Hepatic stellate cell (primary cell): ENCODE data around the gene ROBO2.

Experiments used
- DNase-seq: peaks from one replicate; pipeline ENCODE4 v3.0.0; 2011; ENCODE audit warnings: low spot score

ROBO2 gene

DNA sequence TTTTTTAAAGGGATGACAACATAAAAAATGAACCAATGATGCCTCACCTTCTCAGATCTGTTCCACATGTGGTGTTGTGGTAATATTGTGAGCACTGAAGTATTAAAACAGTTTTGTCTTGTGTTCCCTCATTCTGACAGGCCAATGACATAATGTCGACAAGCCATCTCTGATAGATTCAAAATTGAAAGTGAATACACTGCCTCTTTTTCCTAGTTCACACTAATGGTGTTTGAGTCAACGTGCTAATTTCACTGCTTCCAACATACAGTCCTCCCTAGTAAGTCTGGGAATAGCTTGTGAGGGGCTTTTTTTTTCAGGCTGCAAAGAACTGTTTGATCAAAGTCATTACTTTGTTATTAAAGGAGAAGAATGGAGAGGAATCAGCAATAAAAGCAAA is 82.8 kb downstream of the ROBO2 start:
- DNase-seq: no peak

DNA sequence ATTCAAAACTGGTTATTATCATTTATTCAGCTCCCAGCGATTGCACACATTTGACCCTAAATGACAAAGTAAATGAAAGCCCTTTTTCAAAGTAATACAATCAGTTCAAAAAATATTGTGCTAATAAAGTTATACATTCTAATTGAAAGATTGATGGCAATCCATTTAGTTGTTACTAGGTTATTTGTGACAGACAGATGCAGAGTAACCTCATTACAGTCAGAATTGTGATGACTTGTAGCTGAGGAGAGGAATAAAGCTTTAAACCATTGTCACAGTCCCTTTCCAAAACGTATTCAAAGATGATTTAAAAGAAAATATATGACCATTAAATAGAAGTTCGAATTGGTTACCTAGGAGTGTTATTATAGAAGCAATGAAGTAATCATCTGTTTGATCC is 86.1 kb downstream of the ROBO2 start:
- DNase-seq: no peak

DNA sequence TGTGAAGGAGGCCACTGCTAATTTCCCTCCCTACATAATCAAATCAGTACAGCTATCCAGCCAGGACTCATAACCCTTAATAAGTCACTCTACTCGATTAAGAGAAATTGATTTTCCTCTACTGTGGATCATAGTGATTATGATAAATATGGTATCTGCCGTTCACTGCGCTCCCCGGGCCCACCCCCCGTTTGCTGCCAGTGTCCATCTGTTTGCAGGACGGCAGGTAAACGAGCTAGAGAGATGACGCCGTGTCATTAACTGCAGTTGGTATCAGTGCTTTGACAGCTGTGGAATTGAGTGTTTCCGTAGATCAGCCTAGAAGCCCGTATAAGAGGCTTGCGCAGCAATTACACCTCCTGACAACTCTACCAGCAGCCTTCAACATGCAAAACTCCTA is 94.9 kb downstream of the ROBO2 start:
- DNase-seq: no peak

DNA sequence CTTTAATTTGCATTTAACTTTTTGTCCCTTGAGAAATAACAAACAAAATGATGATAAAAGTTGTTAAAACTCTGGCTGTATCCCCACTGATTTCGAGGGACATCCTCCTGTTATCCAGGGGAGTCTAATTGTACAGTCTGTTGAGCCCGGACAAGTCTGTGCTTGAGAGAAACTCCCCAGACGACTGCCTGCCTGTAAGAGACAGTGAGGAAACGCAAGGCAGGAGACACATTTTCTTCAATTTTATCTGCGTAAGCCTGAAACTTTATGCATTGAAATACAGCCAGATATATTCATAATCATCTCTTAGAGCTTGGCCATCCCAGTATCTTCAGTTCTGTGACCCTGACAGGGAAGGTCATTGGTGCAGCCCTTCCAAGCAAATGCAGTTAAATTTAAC is 97.7 kb downstream of the ROBO2 start:
- no peak for DNase-seq

DNA sequence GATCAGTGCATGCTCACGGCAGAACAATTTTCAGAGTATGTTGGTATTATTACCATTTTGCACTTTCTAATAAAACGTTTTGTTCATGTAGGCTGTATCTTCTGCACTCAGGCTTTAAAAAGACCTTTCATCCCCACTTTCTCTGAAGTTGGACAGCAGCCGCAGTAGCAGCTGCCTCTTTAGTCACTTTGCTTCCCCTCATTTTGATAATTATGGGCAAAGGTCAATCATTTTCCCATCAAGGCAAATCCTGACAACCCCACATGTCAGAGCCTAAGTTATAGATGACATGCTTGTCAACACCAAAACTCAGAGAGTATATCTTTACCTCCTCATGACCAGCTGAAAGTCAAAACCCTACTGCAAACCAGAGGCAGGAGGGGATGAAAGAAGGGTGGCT is 99.7 kb downstream of the ROBO2 start:
- DNase-seq: no peak

DNA sequence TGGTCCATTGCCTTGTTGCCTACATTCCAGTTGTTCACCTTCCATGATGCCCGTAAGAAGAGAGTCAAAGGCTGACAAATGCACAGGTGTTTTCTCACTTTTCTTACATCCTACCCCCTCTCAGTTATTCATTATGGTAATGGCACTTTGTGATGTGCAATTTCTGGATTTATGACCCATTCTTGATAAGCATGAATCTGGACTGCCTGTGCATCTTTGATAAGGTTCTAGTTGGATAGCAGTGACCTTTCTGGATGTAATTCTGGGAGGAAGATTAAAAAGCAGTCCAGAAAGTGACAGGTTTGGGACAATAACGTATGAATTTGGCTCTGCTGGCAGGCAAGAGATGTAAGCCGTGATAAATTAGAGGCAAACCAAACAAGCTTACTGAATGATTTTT is 101.5 kb downstream of the ROBO2 start:
- DNase-seq: no peak

DNA sequence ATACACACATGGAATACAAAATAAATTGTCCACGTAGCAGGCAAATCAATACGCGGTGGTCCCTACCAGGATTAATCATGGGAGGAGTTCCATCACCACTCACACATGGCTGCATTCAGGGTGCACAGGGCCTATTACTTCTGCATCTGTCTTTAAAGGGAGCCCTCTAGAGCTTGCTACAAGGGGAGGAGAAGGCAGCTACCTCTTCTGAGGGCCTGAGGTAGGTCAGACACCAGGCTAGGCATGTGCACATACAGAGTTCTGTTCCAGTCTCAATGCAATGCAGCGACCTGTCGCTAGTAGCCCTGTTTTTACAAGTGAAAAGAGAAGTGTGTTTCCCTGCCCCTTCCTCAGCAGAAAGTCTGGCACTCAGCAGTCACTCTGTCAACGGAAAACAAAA is 102.7 kb downstream of the ROBO2 start:
- DNase-seq: no peak

DNA sequence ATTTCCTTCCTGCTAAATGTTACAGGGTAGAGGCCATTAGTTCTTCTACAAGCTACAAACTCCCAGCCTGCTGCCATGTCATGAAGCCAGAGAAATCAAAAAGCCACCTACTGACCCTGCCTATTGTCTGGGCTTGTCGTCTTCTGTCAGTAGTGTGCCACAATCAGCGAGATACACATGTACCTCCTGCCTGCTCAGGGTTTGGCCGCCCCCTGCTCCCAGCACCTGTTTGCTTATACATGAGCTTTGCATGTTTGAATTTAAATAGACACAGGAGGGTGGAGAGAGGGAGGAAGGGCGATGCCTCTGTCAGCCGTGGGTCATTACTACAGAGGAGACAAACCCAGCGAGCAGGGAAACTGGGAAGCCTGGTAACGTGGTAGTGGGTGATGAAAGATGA is 106.1 kb downstream of the ROBO2 start:
- no peak for DNase-seq

DNA sequence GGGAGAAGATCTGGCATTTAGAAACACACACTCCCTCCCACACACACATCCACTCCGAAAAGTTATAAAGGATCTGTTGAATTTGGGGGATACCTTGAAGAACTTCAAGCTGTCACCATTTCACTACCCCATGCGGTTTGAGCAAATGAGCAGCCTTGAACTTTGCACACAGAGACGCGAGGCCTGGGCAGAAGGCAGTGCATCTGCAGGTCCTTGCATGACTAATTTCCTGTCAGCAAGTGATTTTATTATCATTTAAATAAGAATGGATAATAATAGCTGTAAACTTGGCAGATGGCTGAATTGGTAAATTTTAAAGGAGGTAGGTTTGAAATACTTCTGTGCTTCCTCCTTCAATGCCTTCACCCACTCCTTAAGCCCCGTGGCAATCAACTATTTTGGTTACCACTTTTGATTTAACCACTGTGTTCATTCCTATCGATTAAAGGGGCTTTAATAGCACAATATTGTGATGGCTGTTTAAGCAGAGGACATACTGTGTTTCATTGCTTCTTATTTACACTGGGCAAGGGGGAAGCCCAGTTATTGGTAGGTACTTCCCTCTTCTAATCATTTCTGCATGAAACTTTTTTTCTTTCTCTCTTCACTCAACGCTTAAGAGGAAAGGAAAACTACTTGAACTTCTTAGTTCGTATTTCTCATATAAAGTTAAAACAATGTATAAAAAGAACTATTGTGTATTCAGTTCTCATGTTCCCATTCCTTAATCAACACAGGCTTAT is 108.1 kb downstream of the ROBO2 start:
- DNase-seq: no peak

DNA sequence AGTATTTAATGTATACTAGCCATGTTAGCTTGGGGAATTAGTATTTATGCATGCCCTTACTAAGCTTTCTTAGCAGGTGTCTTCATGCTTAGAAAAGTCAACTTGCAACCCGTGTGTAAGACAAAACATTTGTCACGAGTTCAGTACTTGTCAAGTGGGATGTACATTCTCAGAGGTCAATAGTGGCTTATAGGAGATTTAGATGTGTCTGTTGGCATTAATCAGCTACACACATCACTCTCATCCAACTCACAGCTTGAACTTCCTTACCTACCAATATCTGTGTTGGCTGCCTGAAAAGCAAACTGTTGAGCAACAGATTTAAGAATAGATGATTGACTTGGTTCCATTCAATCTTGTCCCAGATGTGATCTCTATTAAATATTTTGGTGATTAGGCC is 109.5 kb downstream of the ROBO2 start:
- DNase-seq: no peak

DNA sequence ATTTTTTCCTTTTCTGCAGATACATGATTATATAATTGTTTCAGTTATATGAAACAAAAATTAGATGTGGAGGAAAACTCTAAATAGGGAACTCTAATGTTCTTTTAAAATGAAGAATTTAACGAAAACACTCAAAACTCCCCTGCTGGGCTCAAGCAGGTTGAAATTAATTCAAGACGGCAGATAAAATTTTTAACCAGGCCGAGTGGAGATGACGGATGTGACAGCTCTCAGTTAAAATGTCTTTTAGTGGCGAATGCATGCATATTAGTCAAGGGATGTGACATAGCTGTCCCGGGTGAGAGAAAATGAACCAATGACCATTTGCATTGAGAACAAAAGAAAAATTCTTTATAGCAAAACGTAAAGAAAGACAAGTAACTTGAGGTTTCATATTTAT is 110.1 kb downstream of the ROBO2 start:
- no peak for DNase-seq

DNA sequence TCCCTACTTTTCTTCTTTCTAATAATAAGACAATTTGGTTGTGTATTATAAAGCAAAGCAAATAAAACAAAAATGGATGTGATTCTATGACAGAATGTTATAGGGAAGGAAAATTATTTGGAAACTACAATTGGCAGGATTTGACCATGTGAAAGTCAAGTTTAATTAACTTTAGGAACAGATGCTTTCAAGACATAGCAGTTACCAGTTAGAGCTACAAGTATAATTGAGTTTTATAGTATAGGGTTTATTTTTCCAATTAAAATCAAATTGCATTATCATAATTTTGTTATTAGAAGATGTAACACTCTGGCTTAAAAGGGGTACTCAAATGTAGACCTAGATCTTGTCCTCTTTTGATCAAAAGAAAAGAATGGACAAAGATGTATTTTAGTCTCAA is 110.9 kb downstream of the ROBO2 start:
- no peak for DNase-seq

DNA sequence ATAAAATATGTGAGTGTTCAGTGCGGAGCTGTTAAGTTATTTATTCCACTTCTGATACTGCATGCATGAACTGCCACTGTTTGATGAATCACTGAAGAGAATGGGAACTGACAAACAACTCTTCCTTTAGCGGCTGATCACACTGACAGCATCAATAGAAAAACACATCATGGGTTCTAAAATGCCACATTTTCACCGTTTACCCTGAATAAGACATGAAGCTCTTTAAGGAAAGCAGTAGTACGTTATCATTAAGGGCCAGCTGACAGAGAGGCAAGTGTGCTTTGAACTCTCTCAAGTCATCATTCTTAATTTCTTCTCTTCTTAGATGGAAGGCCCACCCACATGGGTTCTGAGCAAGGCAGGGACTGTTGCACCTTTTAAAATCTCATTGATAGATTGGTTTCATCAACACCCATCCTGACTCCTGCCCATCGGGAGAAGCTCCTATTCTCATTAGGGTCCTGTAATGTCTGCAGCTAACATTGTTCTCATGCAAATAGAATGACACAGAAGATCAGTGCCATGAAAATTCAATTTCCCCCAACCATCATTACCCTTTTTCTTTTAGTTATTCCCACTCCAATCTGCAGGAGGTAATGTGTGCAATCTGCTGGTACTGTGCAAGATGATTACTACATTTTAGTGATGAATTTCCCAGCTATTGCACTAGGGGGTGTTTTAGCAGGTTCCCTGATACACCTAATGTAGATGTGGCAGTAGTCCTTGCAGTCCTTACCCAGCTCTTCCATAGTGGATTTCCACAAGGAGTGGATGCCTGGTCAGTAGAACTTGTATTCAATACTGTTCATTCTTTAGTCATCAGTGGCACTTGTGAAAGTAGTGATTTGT is 119.1 kb downstream of the ROBO2 start:
- DNase-seq: no peak

DNA sequence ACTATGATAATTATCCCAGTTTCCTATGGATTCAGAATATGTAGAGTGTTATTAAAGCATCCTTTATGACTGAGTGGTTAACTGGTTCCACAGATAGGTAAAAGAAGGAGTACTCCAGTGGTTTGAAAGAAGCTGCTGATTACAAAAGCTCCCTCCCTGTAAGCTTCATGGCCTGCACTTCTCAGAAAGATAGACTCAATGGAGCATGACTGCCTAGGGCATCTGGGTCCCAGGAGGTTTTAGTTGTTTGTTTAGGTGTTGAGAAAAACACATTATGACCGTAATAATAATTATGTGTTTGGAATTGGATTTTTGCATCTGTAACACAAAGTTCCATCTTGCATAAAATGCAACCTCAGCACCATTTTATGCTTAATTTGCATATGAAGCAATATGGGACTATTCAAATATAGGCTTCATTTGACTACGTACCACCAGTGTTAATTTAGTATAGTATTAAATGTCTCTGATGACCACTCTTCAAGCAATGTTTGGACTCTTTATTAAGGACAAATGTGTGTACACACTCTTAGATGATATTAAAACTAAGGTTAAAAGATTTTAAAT is 121.1 kb downstream of the ROBO2 start:
- no peak for DNase-seq

DNA sequence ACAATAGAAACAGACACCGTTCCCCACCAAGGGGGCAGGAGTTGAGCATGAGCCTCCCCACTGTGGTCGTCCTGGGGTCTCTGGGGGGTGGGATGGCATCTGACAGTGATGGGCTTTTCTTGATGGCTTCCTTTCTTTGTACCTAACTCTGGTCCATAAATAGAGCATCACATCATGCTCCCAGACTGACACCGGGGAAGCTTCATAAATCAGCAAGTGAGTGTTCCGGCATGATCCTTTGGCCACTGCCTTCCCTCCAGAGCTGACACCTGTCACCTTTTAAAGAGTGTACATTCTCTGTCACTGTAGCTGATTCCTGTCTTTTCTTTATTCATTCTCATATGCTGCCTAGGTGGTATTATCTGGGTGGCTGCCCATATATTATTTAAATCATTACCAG is 129.9 kb downstream of the ROBO2 start:
- no peak for DNase-seq

DNA sequence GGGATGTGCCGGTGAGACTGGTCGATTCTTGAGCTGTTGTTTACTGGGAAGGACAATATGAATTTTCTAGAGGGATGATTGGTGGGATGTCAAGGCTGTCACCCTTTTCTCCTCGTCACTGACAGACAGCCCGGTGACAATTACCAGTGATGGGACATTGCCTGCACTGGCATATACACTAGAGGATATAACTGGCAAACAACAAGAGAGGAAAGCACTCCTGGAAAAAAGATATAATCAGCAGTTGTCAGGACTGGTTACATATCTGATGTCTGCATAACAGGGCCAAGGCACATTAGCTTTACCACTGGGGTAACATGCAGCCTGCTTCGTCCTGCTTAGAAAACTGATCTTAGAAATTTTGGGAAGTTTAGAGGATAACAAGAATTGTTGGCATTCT is 131.1 kb downstream of the ROBO2 start:
- no peak for DNase-seq

DNA sequence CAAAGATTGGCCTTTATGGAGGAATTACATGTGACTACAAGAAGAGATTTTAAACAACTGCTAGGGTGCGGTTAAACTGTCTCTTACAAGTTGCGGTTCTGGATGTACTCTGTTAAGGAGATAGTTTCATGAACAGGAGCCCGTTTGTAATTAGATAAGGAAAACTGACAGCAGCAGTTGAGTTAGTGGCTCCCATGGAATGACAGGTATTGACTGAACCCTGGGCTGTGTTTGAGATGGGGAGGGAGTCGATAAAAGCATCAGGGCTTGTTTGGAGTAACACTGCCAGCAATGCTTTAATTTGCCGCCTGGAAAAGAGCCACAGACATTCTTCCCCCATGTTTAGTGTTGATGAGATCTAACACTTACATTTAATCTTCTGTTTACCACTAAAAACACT is 139.9 kb downstream of the ROBO2 start:
- no peak for DNase-seq

DNA sequence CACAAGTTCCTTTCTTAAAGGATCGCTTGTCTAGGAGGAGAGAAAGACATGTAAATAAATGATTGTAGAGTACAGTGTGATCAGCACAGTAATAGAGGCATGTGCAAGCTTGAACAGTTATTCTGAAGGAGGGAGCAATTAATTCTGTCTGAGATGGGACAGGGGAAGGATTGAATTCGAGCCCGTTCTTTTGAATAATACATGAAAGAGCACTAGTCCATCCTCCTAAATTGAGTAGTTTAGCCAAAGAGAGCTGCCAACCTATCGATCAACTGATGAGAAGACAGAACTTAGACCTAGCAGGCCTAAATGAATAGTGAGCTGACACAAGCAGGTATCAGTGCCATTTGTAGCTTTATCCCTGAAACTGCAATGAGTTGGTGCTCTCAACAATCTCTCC is 142.4 kb downstream of the ROBO2 start:
- DNase-seq: no peak

DNA sequence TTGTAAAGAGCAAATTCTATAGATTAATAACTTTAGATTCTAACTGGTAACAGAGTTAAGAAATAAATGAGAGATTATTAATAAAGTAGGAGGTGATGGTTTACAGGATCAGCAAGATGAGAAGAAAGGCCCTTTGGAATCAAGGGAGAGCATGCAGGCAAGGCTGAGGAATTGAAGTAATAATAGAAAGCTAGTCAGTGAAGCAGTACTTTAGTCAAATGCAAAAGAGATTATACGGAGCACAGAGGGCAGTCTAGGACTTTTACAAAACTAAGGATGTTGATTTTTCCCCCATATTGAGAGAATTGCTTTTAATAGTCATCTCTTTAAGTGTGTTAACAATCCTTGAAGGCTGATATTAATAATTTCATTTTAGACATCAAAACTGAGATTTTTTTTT is 146.4 kb downstream of the ROBO2 start:
- DNase-seq: no peak

DNA sequence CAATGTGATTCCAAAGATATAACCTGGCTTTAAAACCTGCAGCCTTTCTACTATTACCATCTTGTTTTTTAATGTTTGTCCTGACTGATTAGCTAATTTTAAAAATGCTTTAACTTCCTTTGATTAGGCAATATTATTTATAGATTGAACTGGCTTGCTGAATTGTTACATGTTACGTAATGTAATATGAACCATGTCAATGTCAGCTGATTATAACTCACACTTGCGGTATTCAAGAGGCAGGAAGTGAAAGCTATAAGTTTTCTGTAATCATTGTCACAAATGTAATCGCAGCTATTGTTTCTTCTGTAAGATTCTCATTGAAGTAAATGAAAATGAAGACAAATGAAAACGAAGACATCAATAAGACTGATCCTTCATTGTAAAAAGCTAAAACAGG is 146.8 kb downstream of the ROBO2 start:
- no peak for DNase-seq

DNA sequence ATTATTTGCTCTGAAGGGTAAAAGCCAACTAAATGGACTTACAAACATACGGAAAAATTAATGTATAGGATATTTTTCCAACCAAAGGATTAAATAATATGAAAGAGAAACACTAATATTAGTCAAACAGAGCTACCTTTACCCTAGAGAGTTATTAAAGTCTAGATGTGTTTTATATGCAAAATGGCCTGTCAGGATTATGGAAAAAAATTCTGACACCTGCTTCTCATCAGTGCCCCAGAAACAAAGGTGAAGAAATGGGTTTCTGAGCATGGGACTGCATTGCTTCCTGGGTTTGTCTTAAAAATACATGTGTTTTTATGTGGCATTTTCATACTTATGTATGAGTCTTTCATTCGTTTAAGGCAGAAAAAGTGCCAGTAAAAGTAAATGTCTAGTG is 148.3 kb downstream of the ROBO2 start:
- DNase-seq: no peak

DNA sequence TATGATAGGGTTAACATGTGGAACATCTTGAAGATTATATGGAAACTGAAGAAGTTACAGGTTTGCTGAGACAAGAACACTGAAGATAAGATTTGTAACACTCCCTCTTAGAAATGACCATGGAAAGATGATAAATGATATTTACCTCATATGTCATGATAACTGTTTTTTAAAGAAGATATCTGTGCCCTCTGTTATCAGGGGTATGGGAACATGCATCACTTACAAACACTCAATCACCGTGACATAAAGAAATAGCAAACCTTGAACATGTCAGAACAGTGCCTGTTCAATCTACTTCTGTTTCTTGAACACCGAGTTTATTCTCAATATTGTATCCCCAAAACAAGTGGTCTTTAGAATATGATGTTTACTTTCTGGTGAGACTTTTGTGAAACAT is 149.4 kb downstream of the ROBO2 start:
- DNase-seq: no peak

DNA sequence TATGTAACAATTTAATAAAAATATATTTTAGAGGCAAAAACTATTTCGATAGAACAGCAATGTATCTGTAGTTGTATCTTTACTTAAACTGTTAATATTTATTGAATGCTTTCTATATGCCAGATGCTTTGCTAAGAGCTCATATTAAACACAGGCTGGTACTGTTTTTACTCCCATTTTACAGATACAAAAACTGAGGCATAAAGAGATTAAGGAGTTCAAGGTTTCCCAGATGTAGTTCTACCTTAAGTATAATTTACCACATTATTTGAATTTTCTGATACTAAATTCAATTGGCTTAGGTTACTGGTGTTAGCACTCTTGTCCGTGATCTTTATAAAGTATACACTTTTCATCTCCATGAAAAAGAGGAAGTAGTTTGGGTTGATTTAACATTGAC is 149.8 kb downstream of the ROBO2 start:
- no peak for DNase-seq
